Psoas muscle (tissue), 8 donors: ENCODE measurements around the gene SLC16A12. TPM values are rescaled to one million over a fixed set of nuclear protein-coding genes. Genes with fewer than 3 reads are reported as not detected.

Experiments
- ATAC-seq, 4 donors: fragments of 200-7000 bp; cut with Tn5 transposase; one replicate each; pipeline ENCODE4 v1.9.1; 2020; ENCODE audit warnings: moderate library complexity in 3 of 4, mild to moderate bottlenecking in 2 of 4
- DNase-seq, 2 donors: peaks; one replicate each; pipeline ENCODE4 v3.0.0-alpha.2; 2020
- H3K27ac ChIP-seq: fragments of 200-600 bp; one replicate; pipeline ENCODE4 v1.8.0; 2022
- H3K27me3 ChIP-seq, 3 donors: fragments of 200-600 bp in 1 of 3; one replicate each; pipeline versions ENCODE4 v1.6.1 to v1.8.0; 2013 to 2022; ENCODE audit warnings: low read length in 2 of 3, mild to moderate bottlenecking in 2 of 3, moderate library complexity in 1 of 3; ENCODE audit not compliant: insufficient read depth in 3 of 3
- H3K36me3 ChIP-seq, 2 donors: fragments of 200-600 bp in 1 of 2; one replicate each; pipeline versions ENCODE4 v1.6.1 to v1.8.0; 2013 to 2022; ENCODE audit warnings: low read depth in 1 of 2, mild to moderate bottlenecking in 1 of 2, moderate library complexity in 1 of 2; ENCODE audit not compliant: insufficient read depth in 1 of 2
- H3K4me1 ChIP-seq: fragments of 200-600 bp; one replicate; pipeline ENCODE4 v1.8.0; 2022
- H3K4me3 ChIP-seq: fragments of 200-600 bp; one replicate; pipeline ENCODE4 v1.8.0; 2022; ENCODE audit warnings: mild to moderate bottlenecking
- H3K9me3 ChIP-seq: fragments of 200-600 bp; one replicate; pipeline ENCODE4 v1.8.0; 2022
- whole genome bisulfite sequencing, 3 donors: extraction: QIAGEN DNeasy Blood & Tissue Kit; methylation state at CpG; one replicate each; pipeline versions ENCODE4 v1.1.6 to v1.1.7; 2013; 5-methylcytosine and 5-hydroxymethylcytosine counted together
- intact Hi-C, 2 donors: fragments of 100-400 bp; cut with DNase I; formaldehyde crosslinking; loops; one replicate each; pipeline versions ENCODE4 v1.11.0 to v1.14.2; 2022
- polyA plus RNA-seq, 3 donors: library from polyadenylated mRNA; stranded (reverse); fragments of 200-250 nt; gene quantifications; one replicate each; pipeline ENCODE4 v1.2.3, GENCODE V29; 2013
- total RNA-seq, 4 donors: library from RNA; stranded (reverse); fragmentation: NEBNext Ultra II Directional in 2 of 4; extraction: Animal tissue kit (Norgen Biotek cat#: 25700) in 2 of 4; gene quantifications; one replicate each; pipeline versions ENCODE4 v1.2.1 to v1.2.4, GENCODE V29; 2021 to 2023
- TF ChIP-seq, protein P1 (sequence below): fragments of 200-600 bp; IDR thresholded peaks from one replicate; pipeline ENCODE4 v1.8.0; 2022; ENCODE audit warnings: antibody characterized with exemption
- donor health status: healthy with polysubstance abuse.
- donor health status: DM: no; HTN: no; CAD: no; lungs with moderate emphysema.
- donor health status: Bipolar disorder and iron deficiency.
- donor health status: healthy.
- donor health status: DM: yes; HTN: yes; CAD: no.
- donor health status: DM: no; HTN: no; CAD: no.
- donor health status: DM: no; HTN: no; CAD: no.
- donor health status: DM: yes; HTN: yes; CAD: no.

The SLC16A12 gene
- total and polyA plus RNA-seq, 7 donors, result 0.74 to 1.9 (median 1.2) TPM

DNA sequence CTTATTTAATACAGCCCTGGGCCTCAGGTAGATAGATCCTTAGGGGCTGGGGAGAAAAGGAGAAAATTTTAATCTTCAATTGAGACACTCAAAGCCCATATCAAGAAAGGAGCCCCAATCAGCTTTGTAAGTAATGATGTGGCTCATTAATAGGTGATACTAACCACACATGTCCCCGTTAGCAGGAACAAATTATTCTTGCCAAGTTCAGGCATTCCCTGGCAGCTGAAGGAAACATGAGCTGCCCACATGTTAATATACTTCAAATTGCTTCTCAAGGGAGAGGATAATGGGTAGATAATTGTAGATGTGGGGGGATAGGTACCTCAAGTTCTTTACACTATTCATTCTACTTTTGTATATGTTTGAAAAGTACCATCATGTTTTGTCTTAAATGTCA is 106.5 kb downstream of the SLC16A12 start:
- Histone ChIP-seq H3K27ac (no peak overlapping the region), H3K9me3 (no peaks in the 10 kb centered on the region), H3K27me3 (no peaks in the 10 kb centered on the region), H3K4me3 (no peak overlapping the region), H3K4me1 (peaks cover 28% of the 10 kb centered on the region), H3K36me3 (no peaks in the 10 kb centered on the region)
- TF ChIP-seq, protein P1, sequence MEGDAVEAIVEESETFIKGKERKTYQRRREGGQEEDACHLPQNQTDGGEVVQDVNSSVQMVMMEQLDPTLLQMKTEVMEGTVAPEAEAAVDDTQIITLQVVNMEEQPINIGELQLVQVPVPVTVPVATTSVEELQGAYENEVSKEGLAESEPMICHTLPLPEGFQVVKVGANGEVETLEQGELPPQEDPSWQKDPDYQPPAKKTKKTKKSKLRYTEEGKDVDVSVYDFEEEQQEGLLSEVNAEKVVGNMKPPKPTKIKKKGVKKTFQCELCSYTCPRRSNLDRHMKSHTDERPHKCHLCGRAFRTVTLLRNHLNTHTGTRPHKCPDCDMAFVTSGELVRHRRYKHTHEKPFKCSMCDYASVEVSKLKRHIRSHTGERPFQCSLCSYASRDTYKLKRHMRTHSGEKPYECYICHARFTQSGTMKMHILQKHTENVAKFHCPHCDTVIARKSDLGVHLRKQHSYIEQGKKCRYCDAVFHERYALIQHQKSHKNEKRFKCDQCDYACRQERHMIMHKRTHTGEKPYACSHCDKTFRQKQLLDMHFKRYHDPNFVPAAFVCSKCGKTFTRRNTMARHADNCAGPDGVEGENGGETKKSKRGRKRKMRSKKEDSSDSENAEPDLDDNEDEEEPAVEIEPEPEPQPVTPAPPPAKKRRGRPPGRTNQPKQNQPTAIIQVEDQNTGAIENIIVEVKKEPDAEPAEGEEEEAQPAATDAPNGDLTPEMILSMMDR, result no peak
- DNase-seq (no peak), ATAC-seq (peak in 3 of 4 donors; percentile 64 to 81 (median 76))
- 11 to 28% (median 17%) methylated on average over 1 of the region's 1 CpG for WGBS, 3 donors
- intact Hi-C loops, result loop anchor here in 1 of 2 donors (10.0 kb wide), 1 partner anchor 276 kb away; the partner anchor contains the start of gene KIF20B

DNA sequence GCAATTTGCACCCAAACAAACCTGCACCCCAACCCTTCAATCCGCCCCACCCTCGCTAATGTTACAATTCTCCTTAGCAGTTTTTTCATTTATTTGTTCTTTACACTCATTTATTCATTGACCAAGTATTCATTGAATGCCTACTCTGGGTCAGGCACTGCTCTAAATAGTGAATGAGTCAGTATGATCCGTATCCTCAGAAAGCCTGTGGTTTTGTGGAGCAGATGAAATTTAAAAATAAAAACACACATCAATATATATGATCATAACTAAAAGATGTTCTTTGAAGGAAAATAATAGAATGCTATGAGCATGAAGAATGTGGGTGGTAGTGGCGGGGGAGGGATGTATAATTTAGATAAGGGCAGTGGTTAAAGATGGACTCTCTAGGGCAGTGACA is 107.8 kb downstream of the SLC16A12 start:
- TF ChIP-seq, protein P1, result no peak

DNA sequence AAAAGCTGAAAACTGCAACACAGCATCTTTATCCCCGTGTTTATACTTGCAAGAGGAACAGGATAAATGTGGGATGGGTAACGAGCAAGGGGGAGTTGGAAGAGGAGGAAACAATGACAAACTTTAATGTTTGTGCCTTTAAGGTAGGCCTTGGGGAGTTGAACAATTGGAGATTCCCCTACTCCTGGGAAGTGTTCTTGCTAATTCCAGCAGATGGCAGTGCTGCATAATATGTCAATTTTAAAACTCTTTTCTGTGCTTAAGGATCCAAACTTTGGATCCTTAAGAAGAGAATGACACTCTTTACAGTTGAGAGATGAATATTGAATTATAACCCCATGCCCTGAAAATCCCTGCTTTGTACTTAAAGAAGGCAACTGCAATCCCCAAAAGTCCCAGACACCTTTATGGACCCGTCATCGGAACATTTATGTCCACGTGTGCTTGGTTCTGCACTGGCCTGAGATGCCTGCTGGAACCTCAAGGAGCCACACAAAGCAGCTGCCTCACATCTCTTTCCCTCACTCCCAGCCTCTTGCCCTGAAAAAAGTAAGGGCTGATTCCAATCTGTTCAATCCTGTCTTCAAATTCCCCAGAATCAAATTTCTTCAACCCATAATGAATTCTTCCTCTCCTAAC is 109.0 kb downstream of the SLC16A12 start:
- no peaks in the 10 kb centered on the region for H3K36me3 ChIP-seq
- H3K27ac ChIP-seq, result no peak overlapping the region
- H3K9me3 ChIP-seq, result no peaks in the 10 kb centered on the region
- H3K4me3 ChIP-seq, result no peak overlapping the region
- intact Hi-C loops, result loop anchor here in 1 of 2 donors (2.0 to 10.0 kb wide), 2 partner anchors 140 to 278 kb away; partner anchors contain the start of gene KIF20B
- TF ChIP-seq, protein P1, result peak; percentile 87
- H3K27me3 ChIP-seq, result no peaks in the 10 kb centered on the region
- ATAC-seq (peak; percentile 71 to 87 (median 78)), DNase-seq (no peak)
- H3K4me1 ChIP-seq, result peaks cover 23% of the 10 kb centered on the region
- WGBS, 3 donors, result 53 to 55% (median 53%) methylated on average over 5 of the region's 5 CpGs

More for the DNA sequence above, 107.8 kb downstream of the SLC16A12 start:
- Histone ChIP-seq H3K27me3 (no peaks in the 10 kb centered on the region), H3K4me3 (no peak overlapping the region), H3K9me3 (no peaks in the 10 kb centered on the region), H3K27ac (no peak overlapping the region), H3K4me1 (peaks cover 28% of the 10 kb centered on the region), H3K36me3 (no peaks in the 10 kb centered on the region)
- WGBS, 3 donors, result 86 to 87% (median 86%) methylated on average over 4 of the region's 4 CpGs
- DNase-seq (no peak), ATAC-seq (peak in 3 of 4 donors; percentile 57 to 67 (median 60))
- intact Hi-C loops, result loop anchor here in 1 of 2 donors (2.0 to 10.0 kb wide), 2 partner anchors 139 to 277 kb away; partner anchors contain the start of gene KIF20B

DNA sequence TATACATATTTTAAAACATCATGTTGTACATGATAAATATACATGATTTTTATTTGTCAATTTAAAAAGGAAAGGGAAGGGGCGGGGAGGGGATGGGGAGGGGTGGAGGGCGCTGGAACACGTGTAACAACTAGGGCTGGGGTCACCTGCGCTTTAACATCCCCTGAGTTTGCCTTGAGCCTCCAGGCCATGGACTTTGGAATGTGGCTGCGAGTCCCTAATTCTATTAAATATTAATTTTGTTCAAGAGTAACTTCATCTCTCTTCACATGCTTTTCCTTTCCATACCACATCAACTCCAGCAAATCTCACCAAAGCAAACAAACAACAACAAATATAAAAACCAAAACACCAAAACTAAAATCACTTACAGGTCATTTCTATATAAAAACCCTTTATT is 110.4 kb downstream of the SLC16A12 start:
- DNase-seq (no peak), ATAC-seq (no peak)
- Histone ChIP-seq H3K4me3 (no peak overlapping the region), H3K9me3 (no peaks in the 10 kb centered on the region), H3K4me1 (peaks cover 23% of the 10 kb centered on the region), H3K27ac (no peak overlapping the region), H3K27me3 (no peaks in the 10 kb centered on the region), H3K36me3 (no peaks in the 10 kb centered on the region)
- TF ChIP-seq, protein P1, result no peak
- WGBS, 3 donors, result 85 to 88% (median 86%) methylated on average over 5 of the region's 5 CpGs
- intact Hi-C loops, result loop anchor here (1.0 to 10.0 kb wide), 2 partner anchors 139 to 280 kb away; partner anchors contain the start of gene KIF20B (in 1 of the 2)
